Measurements from ENCODE around the gene NSF.
"Not testable (repeated sequence)": the region's sequence is repeated elsewhere in the genome, so short reads cannot be mapped to it uniquely, and the experiment has no call there.

Gene NSF

GRCh38 chr17:46632146-46632545, 41.7 kb downstream of the NSF start:
- not testable (repeated sequence) for DNase-seq

- DNase-seq = not testable (repeated sequence)
Measured at GRCh38 chr17:46634844-46635243, 44.4 kb downstream of the NSF start.

GRCh38 chr17:46641861-46642656, 51.6 kb downstream of the NSF start:
- DNase-seq = not testable (repeated sequence)

- DNase-seq = not testable (repeated sequence)
Measured at GRCh38 chr17:46647251-46647650, 56.8 kb downstream of the NSF start.

- DNase-seq = not testable (repeated sequence)
Measured at GRCh38 chr17:46647688-46648278, 57.3 kb downstream of the NSF start.

- not testable (repeated sequence) for DNase-seq
Measured at GRCh38 chr17:46649246-46649645, 58.8 kb downstream of the NSF start.

- not testable (repeated sequence) for DNase-seq
Measured at GRCh38 chr17:46652024-46652643, 61.7 kb downstream of the NSF start.

- not testable (repeated sequence) for DNase-seq
Measured at GRCh38 chr17:46658235-46658634, 67.8 kb downstream of the NSF start.

GRCh38 chr17:46659702-46660101, 69.2 kb downstream of the NSF start:
- not testable (repeated sequence) for DNase-seq

GRCh38 chr17:46663123-46663522, 72.7 kb downstream of the NSF start:
- not testable (repeated sequence) for DNase-seq

GRCh38 chr17:46663552-46663951, 73.1 kb downstream of the NSF start:
- DNase-seq = not testable (repeated sequence)

- DNase-seq = not testable (repeated sequence)
Measured at GRCh38 chr17:46665969-46666368, 75.5 kb downstream of the NSF start.

- not testable (repeated sequence) for DNase-seq
Measured at GRCh38 chr17:46670789-46671188, 80.3 kb downstream of the NSF start.

- not testable (repeated sequence) for DNase-seq
Measured at GRCh38 chr17:46672777-46673176, 82.3 kb downstream of the NSF start.

- not testable (repeated sequence) for DNase-seq
Measured at GRCh38 chr17:46677819-46678218, 87.3 kb downstream of the NSF start.

- not testable (repeated sequence) for DNase-seq
Measured at GRCh38 chr17:46683653-46684052, 93.2 kb downstream of the NSF start.

- DNase-seq = peak; percentile 84 to 85
Measured at GRCh38 chr17:46685284-46685683, 94.8 kb downstream of the NSF start.

- not testable (repeated sequence) for DNase-seq
Measured at GRCh38 chr17:46692196-46692595, 101.7 kb downstream of the NSF start.

- not testable (repeated sequence) for DNase-seq
Measured at GRCh38 chr17:46693283-46693682, 102.8 kb downstream of the NSF start.

- DNase-seq = not testable (repeated sequence)
Measured at GRCh38 chr17:46696522-46696921, 106.1 kb downstream of the NSF start.

- not testable (repeated sequence) for DNase-seq
Measured at GRCh38 chr17:46699014-46699413, 108.5 kb downstream of the NSF start.

GRCh38 chr17:46717999-46718398, 127.5 kb downstream of the NSF start:
- DNase-seq = no peak

- DNase-seq = no peak
Measured at GRCh38 chr17:46719891-46720290, 129.4 kb downstream of the NSF start.

GRCh38 chr17:46720408-46720807, 129.9 kb downstream of the NSF start:
- no peak for DNase-seq
